A673 (cell line): Measurements from ENCODE around the gene VTI1A.

ENCODE experiments used
- CTCF ChIP-seq: fragments of 300-800, 200-600 bp; sonication (generic); conservative IDR thresholded peaks from 2 replicates; pipeline ENCODE4 v1.5.1; 2017; ENCODE audit warnings: low read depth, mild to moderate bottlenecking, antibody characterized with exemption, low read length, moderate library complexity, mixed read lengths
- EZH2 ChIP-seq: fragments of 200-600 bp; sonication (generic); IDR thresholded peaks from 2 replicates; pipeline ENCODE4 v1.6.1; 2017; ENCODE audit warnings: borderline replicate concordance, low read depth, mild to moderate bottlenecking, mixed read lengths, antibody characterized with exemption, low read length; ENCODE audit not compliant: poor library complexity, severe bottlenecking

- TF ChIP-seq CTCF (no peak), EZH2 (no peak)
Measured at GRCh38 chr10:112797855-112798254, 350.8 kb downstream of the VTI1A start.
